HG02623 (cell line): Measurements from ENCODE around the gene KCNQ2.

ENCODE experiments used
- ATAC-seq: cut with Tn5 transposase; IDR thresholded peaks from one replicate; pipeline ENCODE4 v1.9.1; 2021; ENCODE audit warnings: moderate library complexity; ENCODE audit not compliant: unreplicated experiment

The KCNQ2 gene

DNA sequence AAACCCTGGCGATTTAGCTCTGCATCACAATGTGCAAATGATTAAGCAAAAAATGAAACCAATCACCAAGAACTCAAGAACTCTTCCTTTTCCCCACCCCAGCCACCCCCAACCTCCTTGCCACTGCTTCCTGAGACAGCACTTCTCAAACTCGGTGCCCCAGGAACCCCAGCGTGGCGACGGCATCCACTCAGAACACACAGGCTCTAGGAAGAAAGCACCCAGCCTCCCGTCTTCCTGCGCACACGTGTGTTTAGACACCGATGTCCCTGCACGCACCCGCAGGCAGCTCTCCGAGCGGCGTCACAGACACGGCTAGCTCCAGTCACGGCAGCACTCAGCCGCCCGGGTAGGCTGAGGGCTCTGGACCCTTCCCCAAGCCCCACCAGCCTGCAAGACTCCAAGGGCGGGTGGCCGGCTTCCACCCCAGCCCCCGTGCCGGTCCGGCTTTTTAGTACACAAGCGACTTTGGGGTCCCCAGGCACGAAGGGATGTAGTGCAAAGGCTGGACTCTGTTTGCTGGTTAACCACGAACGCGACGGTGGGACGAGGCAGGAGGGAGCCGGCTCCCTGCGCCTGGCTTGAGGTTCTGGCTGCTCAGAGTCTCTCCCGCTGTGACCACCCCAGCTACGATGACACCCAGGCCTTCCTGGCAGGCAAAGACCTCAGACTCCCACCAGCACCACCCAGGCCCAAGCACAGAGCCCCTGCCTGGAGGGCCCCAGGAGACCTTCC is 51.9 kb downstream of the KCNQ2 start:
- ATAC-seq = no peak

DNA sequence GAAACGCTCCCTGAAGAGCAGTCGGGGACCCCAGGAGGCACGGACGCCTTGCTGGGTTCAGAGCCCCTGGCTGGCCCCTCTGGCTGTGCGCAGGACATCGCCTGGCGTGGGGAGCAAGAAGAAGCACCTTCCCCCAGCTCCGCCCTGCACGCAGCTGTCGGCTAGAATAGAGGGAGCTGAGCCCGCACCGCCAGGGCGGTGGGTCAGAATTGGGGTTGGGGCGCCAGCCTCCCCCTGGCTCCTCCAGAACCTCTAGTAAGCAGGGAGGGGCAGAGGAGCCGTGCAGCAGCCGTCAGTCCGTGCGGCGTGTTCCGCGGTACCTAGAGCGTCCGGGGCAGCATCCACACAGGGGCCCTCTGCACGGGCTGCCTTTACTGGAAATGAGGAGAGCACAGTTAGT is 53.2 kb downstream of the KCNQ2 start:
- no peak for ATAC-seq

DNA sequence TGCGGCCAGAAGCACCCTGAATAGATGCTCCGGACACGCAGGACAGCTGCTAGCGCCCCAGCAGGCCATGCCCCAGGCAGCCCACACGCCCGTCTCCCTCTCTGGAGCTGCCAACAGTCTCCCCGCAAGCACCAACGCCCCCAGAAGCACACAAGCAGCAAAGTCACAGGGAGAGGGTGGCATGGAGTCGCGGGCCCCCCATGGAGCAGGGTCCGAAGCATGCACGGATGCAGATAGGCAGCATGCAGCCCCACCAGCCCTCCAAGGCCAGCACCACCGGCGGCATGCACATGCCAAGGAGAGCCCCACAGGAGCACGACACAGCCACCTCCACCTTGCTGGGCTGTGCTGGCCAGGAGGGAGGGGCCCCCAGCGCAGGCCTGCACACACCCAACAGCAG is 53.8 kb downstream of the KCNQ2 start:
- no peak for ATAC-seq

DNA sequence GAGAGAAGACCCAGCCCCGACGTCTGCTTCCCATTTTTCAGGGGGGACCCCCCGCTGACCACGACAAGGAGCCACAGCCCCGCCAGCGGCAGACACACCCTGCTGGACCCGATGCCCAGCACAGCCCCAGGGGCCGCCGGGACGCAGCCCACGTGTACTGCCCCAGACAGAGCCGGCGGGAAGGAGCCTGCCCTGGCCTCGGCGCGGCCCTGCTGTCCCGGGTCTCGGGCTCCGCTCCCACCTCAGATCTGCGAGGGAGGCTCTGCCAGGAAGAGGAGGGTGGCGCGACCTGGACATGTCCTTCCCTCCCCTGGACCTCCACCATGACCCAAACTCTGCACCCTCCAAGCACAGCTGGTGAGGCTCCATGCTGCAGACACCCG is 54.7 kb downstream of the KCNQ2 start:
- no peak for ATAC-seq

DNA sequence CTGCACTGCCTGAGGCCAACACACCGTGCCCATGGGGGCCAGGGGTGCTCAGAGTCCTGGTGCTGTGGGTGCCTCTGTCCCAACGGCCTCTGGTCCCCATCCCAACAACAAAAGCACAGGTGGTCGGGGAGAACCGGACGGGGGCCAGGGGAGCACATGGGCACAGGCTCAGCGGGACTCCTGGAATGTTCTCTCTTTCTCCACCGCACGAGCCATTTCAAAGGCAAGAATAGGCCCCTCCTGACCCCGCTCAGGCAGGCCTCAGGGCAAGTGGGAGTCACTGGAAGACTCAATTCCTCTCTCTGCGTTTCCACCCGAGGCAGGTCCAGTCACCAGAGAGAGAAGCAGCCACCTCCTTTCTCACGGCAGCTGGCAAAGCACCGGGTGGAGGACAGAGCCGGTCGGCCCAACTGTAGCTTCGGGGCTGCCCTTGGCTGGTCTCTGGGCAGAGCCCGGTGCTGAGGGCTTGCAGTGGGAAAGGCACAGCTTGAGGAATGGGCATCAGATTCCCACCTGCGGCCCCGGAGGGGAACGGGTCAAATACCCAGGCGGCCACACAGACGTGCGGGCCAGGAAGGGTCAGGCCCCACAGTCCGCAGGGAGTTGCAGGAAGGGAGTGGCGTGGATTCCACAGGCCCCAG is 55.2 kb downstream of the KCNQ2 start:
- ATAC-seq = no peak

DNA sequence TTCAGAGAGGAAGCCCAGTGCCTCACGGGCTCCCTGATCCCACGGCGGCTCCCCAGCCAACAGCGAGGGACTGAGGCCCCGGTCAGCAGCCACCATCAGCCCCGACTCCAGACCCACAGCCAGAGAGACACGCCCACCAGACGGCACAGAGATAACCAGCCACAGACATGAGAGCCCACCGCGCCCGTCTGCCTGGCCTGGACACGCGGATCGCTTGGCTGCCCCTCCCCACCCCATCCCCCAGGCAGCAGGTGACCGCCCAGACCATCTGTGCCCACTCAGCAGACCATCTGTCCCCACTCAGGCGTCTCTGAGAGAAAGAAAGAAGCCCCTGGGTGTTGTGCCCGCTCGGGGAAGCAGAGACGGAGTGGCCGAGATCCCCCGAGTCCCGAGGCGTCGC is 55.8 kb downstream of the KCNQ2 start:
- ATAC-seq = no peak

DNA sequence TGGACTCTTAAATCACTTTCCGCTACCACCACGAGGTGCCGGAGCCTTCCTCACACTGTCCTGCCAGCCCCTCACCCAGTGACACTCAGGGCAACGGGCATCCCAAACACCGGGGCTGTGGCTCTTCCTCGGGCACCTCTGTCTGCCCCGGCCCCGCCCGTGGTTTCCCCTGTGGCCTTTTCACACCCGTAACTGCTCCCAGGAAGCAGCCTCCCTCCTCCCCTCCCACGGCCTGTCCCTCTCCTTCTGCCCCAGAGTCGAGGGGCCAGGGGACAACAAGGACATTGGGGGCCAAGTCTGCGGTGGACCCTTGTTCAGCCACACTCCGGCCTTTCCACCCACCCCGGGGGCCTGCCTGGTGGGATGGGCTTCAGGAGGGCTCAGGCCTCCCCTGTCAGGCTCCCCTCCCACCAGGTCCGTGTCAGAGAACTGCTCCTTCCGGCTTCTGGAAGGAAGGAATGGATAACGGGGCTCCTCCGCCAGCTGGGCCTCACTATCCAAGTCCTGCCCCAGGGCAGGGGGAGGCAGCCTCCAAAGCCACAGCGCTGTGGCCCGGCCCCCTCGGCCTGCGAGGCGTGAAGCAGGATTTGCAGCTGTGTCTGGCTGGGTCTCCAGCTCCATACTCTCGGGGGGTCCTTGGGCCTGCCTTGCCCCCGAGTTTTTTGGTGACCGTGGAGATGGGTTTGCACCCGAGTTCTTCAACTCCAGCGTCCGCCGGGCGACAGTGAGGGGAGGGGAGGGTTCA is 56.6 kb downstream of the KCNQ2 start:
- ATAC-seq = no peak

DNA sequence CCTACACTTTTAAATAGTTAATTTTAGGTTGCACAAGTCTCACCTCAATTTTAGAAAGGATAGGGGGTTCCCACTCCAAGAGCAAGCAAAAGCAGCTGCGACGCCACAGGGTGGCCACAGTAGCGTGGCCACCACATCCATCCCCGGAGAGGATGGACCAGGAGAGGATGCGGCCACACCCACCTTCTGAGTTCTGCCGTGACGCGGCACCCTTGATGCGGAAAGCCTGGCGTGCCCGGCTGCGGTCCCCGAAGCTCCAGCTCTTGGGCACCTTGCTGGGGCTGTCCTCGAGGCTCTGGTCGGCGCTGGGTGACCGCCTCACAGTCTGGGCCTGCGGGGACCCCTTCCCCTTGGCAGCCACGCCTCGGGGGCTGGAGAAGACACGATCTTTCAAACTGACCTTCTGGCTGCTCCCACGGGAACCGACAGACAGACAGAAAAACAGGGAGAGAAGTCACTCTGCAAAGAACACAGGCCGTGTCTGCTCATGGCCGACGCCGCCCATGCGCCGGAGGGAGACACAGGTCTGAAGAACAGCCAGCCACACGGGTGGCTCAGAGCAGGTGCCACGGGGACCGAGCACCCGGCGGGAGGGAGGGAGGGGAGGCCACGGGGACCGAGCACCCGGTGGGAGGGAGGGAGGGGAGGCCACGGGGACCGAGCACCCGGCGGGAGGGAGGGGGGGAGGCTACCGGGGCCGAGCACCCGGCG is 57.6 kb downstream of the KCNQ2 start:
- no peak for ATAC-seq

DNA sequence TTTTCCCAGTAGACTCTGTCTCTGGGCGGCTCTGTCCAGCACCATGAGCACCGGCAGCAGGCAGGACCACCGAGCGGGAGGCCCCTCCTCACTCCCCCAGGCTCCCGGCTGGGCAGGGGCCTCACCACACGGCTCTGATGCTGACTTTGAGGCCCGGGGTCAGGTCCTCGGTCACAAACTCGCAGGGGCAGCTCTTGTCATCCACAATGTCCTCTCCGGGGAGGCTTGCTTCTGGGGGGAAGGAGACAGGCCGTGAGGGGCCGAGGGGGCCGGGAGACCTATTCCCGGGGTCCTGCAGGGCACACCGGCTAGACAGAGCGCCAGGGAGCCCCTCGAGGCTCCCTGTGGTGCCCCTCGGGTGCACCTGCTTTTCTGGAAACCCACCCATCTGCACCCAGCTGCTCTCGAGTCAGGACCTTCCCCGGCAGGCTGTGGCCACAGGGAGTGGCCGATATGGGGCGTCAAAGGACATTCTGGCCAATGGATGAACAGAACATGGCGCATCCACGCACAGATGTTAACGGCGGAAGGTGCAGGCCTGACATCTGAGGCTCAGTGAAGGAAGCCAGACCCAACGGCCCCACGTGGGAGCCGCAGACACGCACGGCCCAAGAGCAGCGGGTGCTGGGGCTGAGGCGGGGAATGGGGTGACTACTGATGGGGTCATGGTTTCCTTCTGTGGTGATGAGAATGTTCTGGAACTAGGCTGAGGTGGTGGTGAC is 58.3 kb downstream of the KCNQ2 start:
- ATAC-seq = no peak

DNA sequence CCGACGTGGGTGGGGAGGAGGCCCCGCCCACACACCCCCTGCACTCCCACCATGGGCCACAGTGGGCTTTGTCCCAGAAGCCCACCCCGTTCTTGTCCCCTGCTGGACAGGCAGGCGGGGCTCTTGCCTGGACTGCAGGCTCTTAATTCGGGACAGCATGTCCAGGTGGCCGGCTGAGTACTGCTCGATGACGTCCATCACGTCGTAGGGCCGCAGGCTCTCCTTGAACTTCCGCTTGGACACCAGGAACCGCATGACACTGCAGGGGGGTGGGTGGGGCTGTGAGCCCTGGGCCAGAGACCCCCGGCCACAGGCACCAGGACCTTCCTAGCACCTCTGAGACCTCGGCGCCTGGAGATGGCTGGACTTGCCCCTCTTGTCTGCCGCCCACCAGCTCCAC is 59.1 kb downstream of the KCNQ2 start:
- ATAC-seq = no peak

DNA sequence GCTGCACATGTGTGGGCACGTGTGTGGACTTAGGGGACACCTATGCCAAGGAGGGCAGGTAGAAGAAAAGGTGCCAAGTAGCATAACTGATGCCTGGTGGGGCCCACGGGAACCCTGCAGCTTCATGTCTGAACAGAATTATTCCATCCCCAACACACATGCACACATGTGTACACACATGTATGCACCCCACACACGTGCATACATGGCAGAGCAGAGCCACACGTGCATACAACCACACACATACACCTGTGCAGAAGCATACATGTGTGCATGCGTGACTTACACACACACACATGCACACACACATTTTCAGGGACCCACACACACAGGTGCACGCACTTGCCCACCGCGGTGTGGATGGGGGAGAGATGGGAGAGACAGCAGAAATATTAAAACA is 59.6 kb downstream of the KCNQ2 start:
- no peak for ATAC-seq

DNA sequence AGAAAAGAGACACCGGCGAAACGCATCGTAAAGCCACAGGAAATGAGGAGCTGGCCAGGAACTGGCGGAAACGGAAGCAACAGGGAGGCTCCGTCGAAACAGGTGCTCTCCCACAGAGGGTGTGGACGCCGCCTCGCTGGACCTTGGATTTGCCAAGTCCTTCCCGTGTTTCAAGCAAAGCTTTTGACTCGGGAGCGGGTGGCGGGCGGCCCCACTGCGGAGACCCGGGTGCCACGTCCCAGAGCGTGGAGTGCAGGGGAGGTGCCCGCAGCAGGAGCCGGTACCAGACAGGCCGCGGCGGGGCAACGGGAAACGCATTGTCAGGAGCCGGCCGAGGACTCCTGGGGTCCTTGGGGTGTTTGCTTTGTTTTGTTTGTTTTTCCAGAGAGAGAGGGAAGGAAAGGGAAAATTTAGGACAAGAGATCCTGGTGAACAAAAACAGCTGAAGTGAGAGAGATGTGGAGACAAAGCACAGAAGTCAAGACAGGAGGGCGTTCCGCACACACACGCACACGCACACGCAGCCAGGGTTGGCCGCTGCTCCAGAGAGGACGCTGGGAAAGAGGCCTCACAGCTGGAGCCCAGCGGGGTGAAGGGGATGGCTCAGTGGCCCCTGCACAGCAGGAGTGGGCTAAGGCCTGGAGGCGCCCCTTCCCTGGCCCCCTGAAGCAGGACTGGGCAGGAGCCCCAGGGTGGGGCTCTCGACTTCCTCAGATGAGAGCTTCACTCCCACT is 60.4 kb downstream of the KCNQ2 start:
- ATAC-seq = no peak

DNA sequence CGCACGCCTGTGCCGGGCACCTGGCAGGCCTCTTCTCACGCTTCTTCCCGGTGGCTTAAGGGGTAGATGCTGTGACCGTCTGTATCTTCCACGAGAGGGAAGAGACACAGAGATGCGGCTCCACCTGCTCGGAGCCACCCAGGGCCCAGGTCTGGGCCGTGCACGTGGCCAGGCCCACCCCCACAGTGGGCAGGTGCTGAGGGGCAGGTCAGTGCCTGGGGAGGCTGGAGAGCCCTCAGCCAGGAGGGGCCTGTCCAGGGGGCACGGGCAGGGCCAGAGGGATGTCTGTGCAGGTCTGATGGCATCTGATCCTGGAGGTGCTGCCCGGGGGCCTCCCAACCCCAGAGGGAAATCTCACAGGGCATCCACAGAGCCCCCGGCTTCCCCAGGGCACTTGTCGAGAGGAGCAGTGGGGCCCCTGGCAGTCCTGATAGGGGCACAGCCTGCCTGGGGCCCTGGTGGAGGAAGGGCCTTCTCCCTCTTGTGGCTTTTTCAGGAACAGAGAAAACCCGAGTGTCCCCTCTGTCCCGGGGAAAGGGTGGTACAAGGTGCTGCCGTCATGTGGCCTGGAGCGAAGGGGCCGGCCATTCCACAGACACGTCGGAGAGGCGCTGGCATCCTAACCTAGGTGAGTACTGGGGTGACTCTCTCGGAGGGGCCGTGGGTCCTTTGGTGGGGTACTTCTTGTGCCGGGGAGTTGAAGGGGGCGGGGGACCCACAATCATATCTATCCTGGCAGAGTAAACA is 61.1 kb downstream of the KCNQ2 start:
- no peak for ATAC-seq

DNA sequence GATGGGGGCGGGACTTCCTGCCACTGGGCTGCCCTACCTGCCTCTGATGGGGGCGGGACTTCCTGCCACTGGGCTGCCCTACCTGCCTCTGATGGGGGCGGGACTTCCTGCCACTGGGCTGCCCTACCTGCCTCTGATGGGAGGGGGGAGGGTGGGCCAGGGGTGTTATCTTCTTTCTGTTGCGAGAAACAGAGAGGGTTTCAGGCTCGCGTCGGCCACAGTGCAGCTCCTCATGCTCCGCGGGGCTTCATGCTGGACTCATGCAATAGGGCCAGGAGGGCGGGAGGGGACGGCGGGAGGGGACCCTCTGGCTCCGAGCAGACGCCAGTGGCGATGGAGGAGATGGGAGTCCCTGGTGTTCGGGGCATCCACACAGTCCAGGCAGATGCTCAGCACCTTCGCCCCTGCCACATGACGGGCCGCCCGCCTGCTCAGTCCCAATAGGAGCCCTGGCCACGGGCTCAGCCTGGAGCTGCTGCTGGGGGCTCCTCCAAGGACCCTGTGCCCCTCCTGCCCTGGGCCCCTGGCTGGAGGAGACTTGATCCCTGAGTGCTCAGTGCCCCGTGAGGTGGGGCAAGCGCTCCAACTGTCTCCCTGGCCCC is 62.5 kb downstream of the KCNQ2 start:
- ATAC-seq = no peak

DNA sequence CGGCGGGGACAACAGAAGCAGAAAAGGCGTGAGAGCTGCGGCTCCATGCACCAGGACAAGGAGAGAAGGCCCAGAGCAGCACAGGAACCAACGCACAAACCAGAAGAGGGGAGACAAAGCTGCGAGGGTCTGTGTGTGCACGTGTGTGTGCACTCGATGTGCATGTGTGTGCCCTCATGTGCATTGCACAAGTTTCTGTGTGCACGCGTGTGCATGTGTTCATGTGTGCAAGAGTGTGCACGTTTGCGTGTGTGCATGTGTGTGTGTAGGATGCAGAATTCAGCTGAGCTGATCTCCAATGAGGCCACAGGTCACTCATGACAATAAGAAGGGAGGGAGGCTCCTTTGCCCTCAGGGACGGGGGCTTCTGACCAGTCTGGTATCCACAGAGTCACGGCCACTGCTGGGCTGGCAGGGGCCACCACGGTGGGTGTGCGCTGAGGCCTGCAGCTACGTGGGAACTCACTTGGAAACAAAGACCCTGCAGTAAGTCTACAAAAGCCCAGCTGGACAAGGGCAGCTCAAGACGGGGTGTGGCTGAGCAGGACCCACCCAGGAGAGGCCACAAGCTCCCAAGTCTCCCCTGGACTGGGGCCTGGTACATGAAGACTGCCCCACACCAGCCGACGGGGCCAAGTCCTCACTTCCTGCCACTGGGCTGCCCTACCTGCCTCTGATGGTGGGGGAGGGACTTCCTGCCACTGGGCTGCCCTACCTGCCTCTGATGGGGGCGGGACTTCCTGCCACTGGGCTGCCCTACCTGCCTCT is 63.2 kb downstream of the KCNQ2 start:
- ATAC-seq = no peak

DNA sequence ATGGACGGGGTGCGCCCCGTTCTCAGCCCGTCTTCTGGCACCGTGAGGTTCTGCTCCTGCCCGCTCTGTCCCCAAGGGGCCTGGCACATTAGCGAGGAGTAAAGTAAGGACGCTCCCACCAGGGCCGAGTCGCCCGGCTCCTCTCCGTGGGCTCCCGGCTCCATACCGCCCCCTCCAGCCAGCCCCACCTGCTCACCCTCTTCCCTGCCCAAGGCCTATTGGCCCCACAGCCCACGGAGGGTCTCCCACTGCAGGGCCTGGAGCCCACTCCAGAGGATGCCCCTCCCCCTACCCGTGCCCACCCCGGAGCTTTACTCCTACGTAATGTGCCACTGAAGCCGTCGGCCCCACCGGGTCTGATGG is 63.8 kb downstream of the KCNQ2 start:
- ATAC-seq = no peak

DNA sequence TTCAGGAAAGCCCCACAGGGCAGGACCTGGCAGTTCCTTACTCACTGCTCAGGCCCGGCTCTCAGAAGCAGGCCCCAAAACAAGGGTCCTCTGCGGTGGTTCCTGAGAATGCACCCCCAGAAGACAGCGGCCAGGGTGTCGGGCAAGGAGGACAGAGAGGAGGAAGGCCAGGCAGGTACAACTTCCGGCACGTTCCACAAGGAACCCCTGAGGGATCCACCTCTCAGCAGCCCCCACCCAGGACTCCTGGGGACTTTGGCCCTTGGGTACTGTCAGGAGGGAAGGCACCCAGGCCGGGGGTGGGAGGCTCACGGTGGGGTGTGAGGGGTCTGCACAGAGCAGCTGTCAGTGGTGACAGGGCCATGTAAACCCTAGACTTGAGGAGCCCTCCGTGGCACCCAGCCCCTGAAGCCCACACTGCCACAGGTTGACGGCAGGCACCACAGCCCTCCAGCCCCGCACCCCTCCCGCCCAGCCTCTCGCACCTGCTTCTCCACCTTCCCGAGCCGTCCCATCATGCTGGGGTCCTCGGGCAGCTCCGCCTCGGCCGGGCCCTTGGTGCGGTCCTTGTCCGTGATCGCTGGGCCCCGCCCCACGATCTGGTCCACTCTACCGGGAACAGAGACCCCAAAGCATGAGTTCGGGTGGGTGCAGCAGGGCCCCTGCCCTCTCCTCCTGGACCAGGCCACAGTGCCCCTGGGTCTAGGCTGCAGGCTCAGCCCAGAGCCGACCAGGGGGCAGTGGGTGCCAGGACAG is 64.3 kb downstream of the KCNQ2 start:
- no peak for ATAC-seq
